ENCODE data around the gene PHOSPHO2.

PHOSPHO2 gene

DNA sequence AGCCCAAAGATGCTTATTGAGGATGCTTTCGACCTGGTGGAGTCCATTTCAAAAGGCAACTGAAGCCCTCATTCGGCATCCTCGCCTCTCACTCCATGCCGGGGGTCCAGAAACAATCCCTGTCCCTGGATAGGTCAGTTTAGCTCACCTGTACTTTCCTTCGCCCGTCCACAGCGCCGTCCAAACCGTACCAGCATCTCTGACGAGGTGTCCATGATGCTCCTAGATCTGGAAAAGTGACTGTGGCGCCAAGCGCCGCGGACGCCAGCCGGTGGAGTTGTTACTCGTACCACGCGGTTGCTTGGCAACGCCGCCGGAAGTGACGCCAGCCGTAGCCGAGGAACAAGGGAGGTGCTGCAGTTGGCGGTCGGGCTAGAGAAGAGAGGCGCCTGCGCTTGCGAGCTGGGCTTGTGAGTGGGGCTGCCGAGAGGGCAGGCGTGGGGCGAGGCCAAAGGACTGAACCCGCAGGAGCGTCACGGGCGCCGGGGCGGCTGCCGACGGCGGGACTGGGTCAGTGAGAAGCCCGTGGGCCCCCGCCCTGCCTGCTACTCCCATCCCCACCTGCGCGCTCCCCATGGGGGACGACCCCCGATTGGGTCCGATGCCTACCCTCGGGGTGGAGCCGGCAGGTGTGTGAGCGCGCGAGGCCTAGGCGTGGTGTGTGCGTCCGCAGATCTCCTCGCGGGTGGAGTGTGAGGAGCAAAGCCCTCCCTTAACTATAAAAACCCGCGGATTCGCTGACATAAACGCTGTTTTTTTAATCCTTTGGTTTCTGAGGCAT lies at the start of gene PHOSPHO2, which contains the start of gene CFAP210:
PHOSPHO2 (plus strand) TSS at position 357 of the 781 bp plus-strand sequence. CDS start 6,503 bp downstream, outside the sequence.
CFAP210 (minus strand) TSS at position 293 of the 781 bp plus-strand sequence; CDS start at position 215, 78 bp downstream.
- intact Hi-C loops (cut with DNase I) = loop anchor here (10.0 kb wide), 1 partner anchor 50 kb away; no protein-coding TSS in a partner anchor
- peak; percentile 98 to 100 (median 99) for DNase-seq

DNA sequence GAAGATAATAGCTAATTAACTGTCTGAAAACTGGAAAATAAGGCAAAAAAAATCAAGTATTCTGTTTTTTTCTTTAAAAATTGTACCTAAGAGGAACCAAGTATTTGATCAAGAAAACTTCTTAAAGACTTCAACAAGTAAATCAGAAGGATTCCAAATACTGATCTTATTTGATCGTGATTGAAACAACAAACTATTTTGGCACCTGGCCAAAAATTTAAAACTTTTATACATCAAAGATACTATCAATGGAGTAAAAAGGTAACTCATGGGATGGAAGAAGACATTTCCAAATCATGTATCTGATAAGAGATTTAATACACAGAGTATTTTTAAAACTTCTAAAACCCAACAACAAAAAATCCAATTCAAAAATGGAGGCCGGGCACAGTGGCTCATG lies 46.8 kb upstream of the PHOSPHO2 start:
- intact Hi-C loops (cut with DNase I) = no loop called here
- DNase-seq = no peak

DNA sequence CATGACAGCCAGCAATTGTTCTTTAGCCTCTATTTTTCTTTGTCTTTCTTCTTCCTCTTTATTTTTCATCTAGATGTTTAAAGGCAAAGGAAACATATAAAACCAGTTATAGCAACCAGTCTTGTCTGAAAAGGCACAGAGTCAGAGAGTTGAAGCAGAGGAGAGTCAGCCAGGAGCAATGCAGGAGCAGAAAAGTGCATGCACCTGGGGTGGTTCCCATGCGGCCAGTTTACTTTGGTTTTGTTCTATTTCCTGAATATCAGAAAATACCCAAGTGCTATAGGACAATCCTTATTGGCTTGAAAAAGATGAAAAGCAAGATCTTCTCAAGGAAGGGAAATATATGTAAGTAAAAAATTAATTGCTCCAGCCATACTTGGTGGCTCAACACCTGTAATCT lies 45.0 kb upstream of the PHOSPHO2 start:
- intact Hi-C loops (cut with DNase I) = no loop called here
- DNase-seq = no peak

DNA sequence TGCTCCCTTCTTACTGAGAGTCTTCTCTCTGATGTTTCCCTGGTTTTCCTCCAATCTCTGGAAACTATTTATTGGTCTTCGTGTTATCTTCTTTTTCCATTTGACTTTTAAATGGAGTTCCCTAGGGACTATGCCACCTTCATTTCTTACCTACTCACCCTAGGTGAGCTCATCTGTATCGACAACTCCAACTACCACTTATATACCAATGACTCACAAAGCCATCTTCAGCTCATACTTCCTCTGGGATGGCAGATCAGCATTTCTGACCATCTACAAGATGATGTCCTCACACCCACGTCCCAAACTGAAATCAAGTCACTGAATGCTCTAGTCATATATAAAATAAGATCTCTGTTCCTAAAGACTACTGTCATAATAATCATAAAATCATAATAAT lies 40.6 kb upstream of the PHOSPHO2 start:
- intact Hi-C loops (cut with DNase I) = no loop called here
- DNase-seq = no peak

- no peak for DNase-seq
- intact Hi-C loops (cut with DNase I) = no loop called here
Observed at GRCh38 chr2:169656164-169656563, 38.1 kb upstream of the PHOSPHO2 start.

DNA sequence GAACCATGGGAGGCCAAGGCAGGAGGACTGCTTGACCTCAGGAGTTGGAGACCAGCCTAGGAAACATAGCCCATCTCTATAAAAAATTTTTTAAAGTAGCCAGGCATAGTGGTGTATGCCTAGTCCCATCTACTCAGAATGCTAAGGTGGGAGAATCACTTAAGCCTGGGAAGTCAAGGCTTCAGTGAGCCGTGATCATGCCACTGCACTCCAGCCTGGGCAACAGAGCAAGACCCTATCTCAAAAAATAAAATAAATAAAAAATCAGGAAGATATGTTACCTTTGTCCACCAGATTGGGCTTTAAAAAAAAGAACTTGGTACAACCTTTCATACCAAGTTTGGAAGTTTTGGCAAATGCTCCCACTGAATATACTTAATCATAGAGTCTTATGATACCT lies 35.4 kb upstream of the PHOSPHO2 start:
- intact Hi-C loops (cut with DNase I) = no loop called here
- no peak for DNase-seq

DNA sequence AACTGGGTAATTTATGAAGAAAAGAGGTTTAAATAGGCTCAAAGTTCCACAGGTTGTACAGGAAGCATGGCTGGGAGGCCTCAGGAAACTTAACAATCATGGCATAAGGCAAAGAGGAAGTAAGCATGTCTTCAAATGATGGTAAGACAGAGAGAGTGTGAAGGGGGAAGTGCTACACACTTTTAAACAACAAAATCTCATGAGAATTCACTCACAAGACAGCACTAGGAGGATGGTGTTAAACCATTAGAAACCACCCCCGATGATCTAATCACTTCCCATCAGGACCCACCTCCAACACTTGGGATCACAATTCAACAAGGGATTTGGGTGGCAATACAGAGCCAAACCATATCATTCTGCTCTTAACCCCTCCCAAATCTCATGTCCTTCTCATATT lies 34.9 kb upstream of the PHOSPHO2 start:
- no peak for DNase-seq
- intact Hi-C loops (cut with DNase I) = no loop called here

- no peak for DNase-seq
- intact Hi-C loops (cut with DNase I) = no loop called here
Observed at GRCh38 chr2:169661265-169661664, 33.0 kb upstream of the PHOSPHO2 start.

DNA sequence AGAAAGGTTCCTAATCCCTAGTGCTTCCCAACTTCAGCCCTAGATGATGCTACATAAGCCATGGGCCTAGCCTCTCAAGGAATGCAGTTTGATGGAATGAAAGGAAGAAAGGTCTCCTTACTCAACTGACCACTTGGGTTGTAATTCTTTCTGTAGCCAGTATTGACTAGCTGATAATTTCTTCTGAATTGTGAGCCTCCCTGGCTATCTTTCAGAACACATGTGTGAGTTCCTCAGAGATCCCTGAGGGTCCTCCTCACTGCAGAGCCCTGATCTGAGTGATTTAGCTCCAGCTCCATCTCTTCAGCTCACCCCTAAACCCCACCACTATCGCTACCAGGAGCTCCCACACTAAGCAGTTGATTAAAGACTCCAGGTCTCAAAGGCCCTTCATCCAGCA lies 31.5 kb upstream of the PHOSPHO2 start:
- intact Hi-C loops (cut with DNase I) = no loop called here
- DNase-seq = no peak

DNA sequence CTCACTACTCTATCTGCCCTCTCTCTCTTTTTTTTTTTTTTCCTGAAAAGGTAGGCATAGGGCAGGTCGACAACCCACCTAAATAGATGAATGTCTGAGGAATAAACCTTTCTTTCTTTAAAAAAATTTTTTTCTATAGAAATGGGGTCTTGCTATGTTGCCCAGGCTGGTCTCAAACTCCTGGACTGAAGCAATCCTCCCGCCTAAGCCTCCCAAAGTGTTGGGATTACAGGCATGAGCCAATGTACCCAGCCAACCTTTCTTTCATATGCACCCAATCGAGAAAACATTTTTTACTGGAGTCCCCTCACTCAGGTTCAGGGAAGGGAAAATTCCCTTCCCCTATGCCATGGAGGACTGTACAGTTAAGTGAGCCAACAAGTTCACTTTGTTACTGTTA lies 31.0 kb upstream of the PHOSPHO2 start:
- DNase-seq = no peak
- intact Hi-C loops (cut with DNase I) = no loop called here

DNA sequence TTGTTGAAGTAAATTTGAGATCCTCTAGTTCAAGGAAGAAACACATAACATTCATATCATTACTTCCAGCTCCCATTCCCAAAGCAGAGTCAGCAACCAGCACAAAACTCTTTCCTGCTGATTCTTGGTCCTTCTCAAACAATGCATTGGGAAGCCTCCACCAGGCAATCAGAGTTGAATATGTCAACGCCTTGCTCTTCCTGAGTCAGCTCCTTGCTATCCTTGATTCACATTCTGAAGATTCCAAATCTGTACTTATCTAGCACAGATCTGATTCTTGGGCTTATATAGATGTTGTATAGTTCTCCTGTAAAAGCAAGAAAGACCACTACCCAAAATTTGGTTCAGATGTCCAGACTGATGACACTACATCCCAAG lies 29.7 kb upstream of the PHOSPHO2 start:
- intact Hi-C loops (cut with DNase I) = no loop called here
- DNase-seq = no peak

GRCh38 chr2:169664978-169665930 lies 29.0 kb upstream of the PHOSPHO2 start:
- intact Hi-C loops (cut with DNase I) = no loop called here

DNA sequence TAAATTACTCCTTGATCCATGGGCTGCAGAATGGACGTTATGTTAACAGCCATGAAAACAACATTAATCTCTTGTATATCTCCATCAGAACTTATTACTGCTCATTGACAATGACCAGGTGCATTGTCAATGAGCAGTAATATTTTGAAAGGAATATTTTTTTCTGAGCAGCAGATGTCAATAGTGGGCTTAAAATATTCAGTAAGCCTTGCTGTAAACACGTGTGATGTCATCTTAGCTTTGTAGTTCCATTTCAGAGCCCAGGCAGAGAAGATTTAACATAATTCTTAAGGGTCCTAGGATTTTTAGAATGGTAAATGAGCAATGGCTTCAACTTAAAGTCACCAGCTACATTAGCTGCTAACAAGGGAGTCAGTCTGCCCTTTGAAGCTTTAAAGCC lies 26.7 kb upstream of the PHOSPHO2 start:
- DNase-seq = no peak
- intact Hi-C loops (cut with DNase I) = no loop called here

More at GRCh38 chr2:169664978-169665930, 29.0 kb upstream of the PHOSPHO2 start:
- no peak for DNase-seq

GRCh38 chr2:169670215-169670651 lies 24.0 kb upstream of the PHOSPHO2 start:
- DNase-seq = no peak
- intact Hi-C loops (cut with DNase I) = no loop called here

DNA sequence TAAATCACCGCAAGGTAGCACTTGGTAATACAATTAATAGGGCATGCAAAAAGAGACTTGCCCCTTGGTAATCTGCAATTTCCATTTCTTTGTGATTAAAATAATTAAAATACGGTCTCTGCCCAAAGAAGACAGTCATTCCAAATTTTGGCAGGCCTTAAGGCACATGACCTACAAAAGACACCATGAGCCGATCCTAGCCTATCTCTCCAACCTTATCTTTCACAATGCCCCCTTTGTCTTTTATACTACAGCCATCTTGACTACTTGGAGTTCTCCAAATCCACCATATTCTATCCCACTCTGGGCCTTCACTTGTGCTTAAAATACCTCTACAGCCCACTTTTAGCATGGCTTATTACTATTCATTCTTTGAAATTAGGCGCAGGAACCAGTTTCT lies 23.3 kb upstream of the PHOSPHO2 start:
- intact Hi-C loops (cut with DNase I) = no loop called here
- DNase-seq = no peak

- intact Hi-C loops (cut with DNase I) = no loop called here
Observed at GRCh38 chr2:169672406-169672805, 21.9 kb upstream of the PHOSPHO2 start.

DNA sequence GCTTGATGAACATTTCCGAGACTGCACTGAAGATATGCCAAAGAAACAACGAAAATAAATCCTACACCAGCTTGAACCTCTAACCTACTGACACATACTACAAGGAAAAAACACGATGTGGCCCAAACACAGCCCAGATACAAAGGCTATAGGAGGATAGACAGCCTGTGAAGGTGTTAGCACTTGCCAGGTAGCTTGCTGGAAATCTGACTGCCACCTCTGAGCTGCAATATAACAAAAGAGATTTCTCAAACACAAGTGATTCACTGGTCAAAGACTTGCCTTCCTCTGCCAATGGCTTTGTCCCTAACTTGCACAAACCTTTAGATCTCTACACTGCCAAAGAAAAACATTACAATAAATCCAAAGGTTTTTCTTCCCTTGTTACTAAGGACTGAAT lies 21.2 kb upstream of the PHOSPHO2 start:
- intact Hi-C loops (cut with DNase I) = no loop called here
- DNase-seq = no peak

More at GRCh38 chr2:169672406-169672805, 21.9 kb upstream of the PHOSPHO2 start:
- DNase-seq = no peak

- intact Hi-C loops (cut with DNase I) = no loop called here
Observed at GRCh38 chr2:169673921-169674320, 20.3 kb upstream of the PHOSPHO2 start.

DNA sequence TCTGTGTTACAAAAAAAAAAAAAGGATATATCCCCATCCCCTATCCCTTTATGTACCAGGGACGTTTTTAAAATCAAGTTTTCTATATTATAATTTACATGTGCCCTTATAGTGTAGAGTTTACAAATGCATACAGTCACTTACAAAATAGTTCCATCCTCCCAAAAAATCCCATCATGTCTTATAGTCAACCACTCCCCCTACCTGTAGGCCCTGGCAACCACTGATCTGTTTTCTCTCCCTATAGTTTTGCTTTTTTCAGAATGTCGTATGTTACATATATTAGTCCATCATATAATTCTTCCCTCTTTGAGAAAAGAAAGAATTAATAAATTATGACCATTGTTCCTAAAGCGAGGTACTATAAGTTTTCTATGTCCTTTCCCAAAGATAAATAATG lies 17.9 kb upstream of the PHOSPHO2 start:
- DNase-seq = no peak
- intact Hi-C loops (cut with DNase I) = no loop called here

More at GRCh38 chr2:169673921-169674320, 20.3 kb upstream of the PHOSPHO2 start:
- DNase-seq = no peak

- intact Hi-C loops (cut with DNase I) = no loop called here
- no peak for DNase-seq
Observed at GRCh38 chr2:169676850-169677249, 17.4 kb upstream of the PHOSPHO2 start.
